Glutamatergic neuron (in vitro differentiated cells): ENCODE data around the gene MZF1. TPM values are rescaled to one million over a fixed set of nuclear protein-coding genes. Genes with fewer than 3 reads are reported as not detected.
"Not testable (repeated sequence)": the region's sequence is repeated elsewhere in the genome, so short reads cannot be mapped to it uniquely, and the experiment has no call there.

Experiments used
- DNase-seq: peaks from one replicate; pipeline ENCODE4 v3.0.0; 2022
- H3K27ac Mint-ChIP-seq: one replicate; pipeline ENCODE4 v1.8.0; 2020; ENCODE audit warnings: mild to moderate bottlenecking, mixed read lengths, inconsistent platforms; ENCODE audit not compliant: unreplicated experiment
- H3K27me3 Mint-ChIP-seq: one replicate; pipeline ENCODE4 v1.8.0; 2020; ENCODE audit warnings: mild to moderate bottlenecking, moderate library complexity, mixed read lengths, inconsistent platforms; ENCODE audit not compliant: unreplicated experiment
- H3K36me3 Mint-ChIP-seq: one replicate; pipeline ENCODE4 v1.8.0; 2020; ENCODE audit warnings: mild to moderate bottlenecking, mixed read lengths, inconsistent platforms; ENCODE audit not compliant: unreplicated experiment
- H3K4me1 Mint-ChIP-seq: one replicate; pipeline ENCODE4 v1.8.0; 2020; ENCODE audit warnings: mild to moderate bottlenecking, low read depth, mixed read lengths, inconsistent platforms; ENCODE audit not compliant: unreplicated experiment
- H3K4me3 Mint-ChIP-seq: one replicate; pipeline ENCODE4 v1.8.0; 2020; ENCODE audit warnings: mild to moderate bottlenecking, mixed read lengths, inconsistent platforms; ENCODE audit not compliant: unreplicated experiment
- H3K9me3 Mint-ChIP-seq: one replicate; pipeline ENCODE4 v1.8.0; 2020; ENCODE audit warnings: mild to moderate bottlenecking, moderate library complexity, mixed read lengths, inconsistent platforms; ENCODE audit not compliant: unreplicated experiment
- total RNA-seq: library from RNA; stranded (reverse); fragmentation: NEBNext Ultra II Directional; extraction: Animal tissue kit (Norgen Biotek cat#: 25700); gene quantifications from one replicate; pipeline ENCODE4 v1.2.1, GENCODE V29; 2021; ENCODE audit not compliant: unreplicated experiment
- TF ChIP-seq, protein P1 (sequence below): fragments of 200-600 bp; sonication (generic); IDR thresholded peaks from one replicate; pipeline ENCODE4 v1.5.0; 2021; ENCODE audit not compliant: partially characterized antibody, unreplicated experiment

MZF1 gene
- total RNA-seq, 1 donor from 2014 or later: 27.3 TPM

DNA sequence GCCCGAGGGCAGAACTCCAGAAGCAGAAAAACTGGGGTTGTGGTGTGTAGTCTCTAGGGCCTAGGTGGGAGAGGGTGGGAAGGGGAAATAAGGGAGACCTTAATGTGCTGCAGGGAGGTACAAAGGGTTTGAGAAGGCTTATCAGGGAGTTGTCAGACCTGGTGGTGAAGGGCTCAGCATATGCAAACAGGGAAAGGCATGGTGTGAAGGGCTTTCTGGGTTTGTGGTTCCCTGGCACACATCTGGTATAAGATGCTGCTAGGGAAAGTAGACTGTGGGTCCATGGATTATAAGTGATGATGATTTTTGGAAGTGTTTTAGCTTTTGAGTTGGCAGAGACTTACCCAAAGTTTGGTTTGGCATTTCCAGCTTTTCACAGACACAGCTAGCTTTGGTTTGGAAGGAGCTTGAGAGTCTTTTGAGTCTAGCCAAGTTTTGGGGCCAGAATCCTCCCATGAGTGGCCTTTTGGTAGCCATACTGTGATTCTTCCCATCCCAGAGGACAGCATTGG lies 27.1 kb downstream of the MZF1 start:
- Mint-ChIP-seq H3K36me3 (no peaks in the 10 kb centered on the region), H3K27me3 (peaks cover 18% of the 10 kb centered on the region), H3K9me3 (peaks cover 23% of the 10 kb centered on the region), H3K4me1 (peaks cover 10% of the 10 kb centered on the region), H3K27ac (peak overlapping the region; percentile 94), H3K4me3 (peak overlapping the region; percentile 97)
- DNase-seq: no peak
- TF ChIP-seq, protein P1, sequence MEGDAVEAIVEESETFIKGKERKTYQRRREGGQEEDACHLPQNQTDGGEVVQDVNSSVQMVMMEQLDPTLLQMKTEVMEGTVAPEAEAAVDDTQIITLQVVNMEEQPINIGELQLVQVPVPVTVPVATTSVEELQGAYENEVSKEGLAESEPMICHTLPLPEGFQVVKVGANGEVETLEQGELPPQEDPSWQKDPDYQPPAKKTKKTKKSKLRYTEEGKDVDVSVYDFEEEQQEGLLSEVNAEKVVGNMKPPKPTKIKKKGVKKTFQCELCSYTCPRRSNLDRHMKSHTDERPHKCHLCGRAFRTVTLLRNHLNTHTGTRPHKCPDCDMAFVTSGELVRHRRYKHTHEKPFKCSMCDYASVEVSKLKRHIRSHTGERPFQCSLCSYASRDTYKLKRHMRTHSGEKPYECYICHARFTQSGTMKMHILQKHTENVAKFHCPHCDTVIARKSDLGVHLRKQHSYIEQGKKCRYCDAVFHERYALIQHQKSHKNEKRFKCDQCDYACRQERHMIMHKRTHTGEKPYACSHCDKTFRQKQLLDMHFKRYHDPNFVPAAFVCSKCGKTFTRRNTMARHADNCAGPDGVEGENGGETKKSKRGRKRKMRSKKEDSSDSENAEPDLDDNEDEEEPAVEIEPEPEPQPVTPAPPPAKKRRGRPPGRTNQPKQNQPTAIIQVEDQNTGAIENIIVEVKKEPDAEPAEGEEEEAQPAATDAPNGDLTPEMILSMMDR: no peak

DNA sequence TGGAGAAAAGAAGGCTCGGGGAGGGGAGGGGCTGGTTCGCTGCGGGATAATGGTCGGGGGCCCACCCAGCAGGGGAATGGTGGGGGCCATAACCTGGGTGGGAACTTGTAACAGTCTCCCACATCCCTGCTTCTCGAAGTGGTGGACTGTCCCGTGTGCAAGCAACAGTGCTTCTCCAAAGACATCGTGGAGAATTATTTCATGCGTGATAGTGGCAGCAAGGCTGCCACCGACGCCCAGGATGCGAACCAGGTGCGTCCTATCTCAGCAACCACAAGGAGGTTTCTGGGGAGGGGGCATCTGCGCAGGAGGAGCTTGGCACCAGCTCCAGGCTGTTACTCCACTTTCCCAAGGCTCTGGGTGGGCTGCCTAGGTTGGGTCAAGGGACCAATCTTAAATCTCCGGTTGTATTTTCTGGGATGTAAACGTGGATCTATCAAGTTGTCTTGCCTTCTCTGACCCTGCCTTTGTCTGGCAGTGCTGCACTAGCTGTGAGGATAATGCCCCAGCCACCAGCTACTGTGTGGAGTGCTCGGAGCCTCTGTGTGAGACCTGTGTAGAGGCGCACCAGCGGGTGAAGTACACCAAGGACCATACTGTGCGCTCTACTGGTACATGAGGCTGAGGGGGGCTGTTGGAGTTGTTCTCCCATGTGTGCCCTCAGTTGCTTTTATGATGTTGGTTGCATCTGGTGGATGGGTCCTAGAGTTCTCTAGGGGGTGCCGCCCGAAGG lies 27.7 kb downstream of the MZF1 start:
- TF ChIP-seq, protein P1: no peak
- Mint-ChIP-seq H3K9me3 (peaks cover 22% of the 10 kb centered on the region), H3K4me3 (peak overlapping the region; percentile 97), H3K4me1 (peaks cover 10% of the 10 kb centered on the region), H3K36me3 (no peaks in the 10 kb centered on the region), H3K27me3 (peaks cover 18% of the 10 kb centered on the region), H3K27ac (peak overlapping the region; percentile 94)
- no peak for DNase-seq

DNA sequence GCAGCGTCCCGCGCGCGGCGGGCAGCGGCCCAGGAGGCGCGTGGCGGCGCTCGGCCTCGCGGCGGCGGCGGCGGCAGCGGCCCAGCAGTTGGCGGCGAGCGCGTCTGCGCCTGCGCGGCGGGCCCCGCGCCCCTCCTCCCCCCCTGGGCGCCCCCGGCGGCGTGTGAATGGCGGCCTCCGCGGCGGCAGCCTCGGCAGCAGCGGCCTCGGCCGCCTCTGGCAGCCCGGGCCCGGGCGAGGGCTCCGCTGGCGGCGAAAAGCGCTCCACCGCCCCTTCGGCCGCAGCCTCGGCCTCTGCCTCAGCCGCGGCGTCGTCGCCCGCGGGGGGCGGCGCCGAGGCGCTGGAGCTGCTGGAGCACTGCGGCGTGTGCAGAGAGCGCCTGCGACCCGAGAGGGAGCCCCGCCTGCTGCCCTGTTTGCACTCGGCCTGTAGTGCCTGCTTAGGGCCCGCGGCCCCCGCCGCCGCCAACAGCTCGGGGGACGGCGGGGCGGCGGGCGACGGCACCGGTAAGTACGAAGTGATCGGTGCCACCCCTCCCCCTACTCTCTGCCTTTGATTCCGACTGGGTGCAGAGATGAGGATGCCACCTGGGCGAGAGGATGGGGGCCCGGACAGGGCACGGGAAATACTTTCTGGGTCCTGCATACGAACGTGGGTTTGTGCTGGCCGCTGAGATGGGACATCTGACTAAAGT lies 28.4 kb downstream of the MZF1 start:
- peaks cover 10% of the 10 kb centered on the region for H3K4me1 Mint-ChIP-seq
- TF ChIP-seq, protein P1: no peak
- peak overlapping the region; percentile 94 for H3K27ac Mint-ChIP-seq
- no peaks in the 10 kb centered on the region for H3K36me3 Mint-ChIP-seq
- H3K9me3 Mint-ChIP-seq: peaks cover 22% of the 10 kb centered on the region
- peak; percentile 81 for DNase-seq
- H3K27me3 Mint-ChIP-seq: peaks cover 18% of the 10 kb centered on the region
- peak overlapping the region; percentile 97 for H3K4me3 Mint-ChIP-seq

DNA sequence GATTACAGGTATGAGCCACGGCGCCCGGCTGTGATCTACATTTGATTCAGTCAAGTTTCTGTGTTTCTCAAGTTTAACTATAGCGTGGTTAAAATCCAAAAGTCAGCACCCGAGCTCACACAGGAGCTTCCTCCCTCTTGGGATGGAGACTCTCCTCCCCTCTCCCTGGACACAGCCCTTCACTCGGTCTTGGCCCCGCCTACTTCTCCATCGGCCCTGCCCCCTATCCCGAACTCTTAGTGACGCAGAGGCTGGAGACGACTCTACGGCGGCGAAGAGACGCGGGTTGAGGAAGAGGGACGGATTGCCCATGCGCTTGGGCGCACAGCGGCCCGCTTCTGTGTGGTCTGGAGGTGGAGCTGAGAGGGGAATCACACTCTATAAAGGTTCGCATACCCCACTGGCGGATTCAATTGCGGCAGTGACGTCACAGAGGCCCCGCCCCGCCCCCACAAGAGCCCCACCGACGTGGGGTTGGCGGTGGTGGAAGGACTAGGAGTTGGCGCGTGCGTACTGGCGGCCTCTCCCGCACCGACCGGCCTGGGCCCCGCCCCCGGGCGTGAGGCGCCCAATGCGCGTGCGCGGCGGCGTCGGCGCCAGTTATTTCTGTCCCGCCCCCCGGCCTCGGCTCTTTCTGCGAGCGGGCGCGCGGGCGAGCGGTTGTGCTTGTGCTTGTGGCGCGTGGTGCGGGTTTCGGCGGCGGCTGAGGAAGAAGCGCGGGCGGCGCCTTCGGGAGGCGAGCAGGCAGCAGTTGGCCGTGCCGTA lies 29.1 kb downstream of the MZF1 start, which contains the start of gene TRIM28:
Gene TRIM28 (plus strand): TSS at position 239 of the 765 bp plus-strand sequence. CDS start 694 bp downstream, outside the sequence.
- Mint-ChIP-seq H3K4me1 (peaks cover 10% of the 10 kb centered on the region), H3K36me3 (no peaks in the 10 kb centered on the region)
- TF ChIP-seq, protein P1: no peak

DNA sequence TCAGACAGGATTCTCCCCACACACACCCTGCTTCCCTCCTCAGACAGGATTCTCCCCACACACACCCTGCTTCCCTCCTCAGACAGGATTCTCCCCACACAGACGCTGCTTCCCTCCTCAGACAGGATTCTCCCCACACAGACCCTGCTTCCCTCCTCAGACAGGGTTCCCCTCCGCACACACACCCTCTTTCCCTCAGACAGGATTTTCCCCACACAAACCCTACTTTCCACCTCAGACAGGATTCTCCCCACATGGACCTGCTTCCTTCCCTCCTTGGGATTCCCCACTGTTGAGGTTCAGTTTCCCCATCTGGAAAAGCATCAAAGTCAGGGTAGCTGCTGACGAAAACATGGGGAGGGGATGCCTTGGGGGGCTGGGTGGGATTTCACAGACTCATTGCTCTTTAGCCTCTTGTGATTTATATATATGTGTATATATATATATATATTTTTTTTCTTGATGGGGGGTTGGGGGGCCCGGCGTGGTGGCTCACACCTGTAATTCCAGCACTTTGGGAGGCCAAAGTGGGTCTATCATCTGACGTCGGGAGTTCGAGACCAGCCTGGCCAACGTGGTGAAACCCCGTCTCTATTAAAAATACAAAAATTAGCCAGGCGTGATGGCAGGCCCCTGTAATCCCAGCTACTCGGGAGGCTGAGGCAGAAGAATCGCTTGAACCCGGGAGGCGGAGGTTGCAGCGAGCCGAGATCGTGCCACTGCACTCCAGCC lies 30.3 kb downstream of the MZF1 start:
- DNase-seq, H3K4me1 Mint-ChIP-seq, H3K27ac Mint-ChIP-seq, H3K4me3 Mint-ChIP-seq, H3K36me3 Mint-ChIP-seq: not testable (repeated sequence)
- Mint-ChIP-seq H3K9me3 (peaks cover 22% of the 10 kb centered on the region), H3K27me3 (peaks cover 25% of the 10 kb centered on the region)

More for the DNA sequence above, 29.1 kb downstream of the MZF1 start, which contains the start of gene TRIM28:
- DNase-seq: peak; percentile 99
- Mint-ChIP-seq H3K4me3 (peak within 1 kb of the TSS; percentile 97), H3K27ac (peak within 1 kb of the TSS; percentile 97), H3K27me3 (peaks cover 23% of the 10 kb centered on the region), H3K9me3 (peaks cover 22% of the 10 kb centered on the region)

DNA sequence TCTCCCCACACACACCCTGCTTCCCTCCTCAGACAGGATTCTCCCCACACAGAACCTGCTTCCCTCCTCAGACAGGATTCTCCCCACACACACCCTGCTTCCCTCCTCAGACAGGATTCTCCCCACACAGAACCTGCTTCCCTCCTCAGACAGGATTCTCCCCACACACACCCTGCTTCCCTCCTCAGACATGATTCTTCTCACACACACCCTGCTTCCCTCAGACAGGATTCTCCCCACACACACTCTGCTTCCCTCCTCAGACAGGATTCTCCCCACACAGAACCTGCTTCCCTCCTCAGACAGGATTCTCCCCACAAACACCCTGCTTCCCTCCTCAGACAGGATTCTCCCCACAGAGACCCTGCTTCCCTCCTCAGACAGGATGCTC lies 34.0 kb downstream of the MZF1 start:
- not testable (repeated sequence) for H3K27ac Mint-ChIP-seq, H3K9me3 Mint-ChIP-seq, DNase-seq, H3K36me3 Mint-ChIP-seq, H3K4me1 Mint-ChIP-seq, H3K4me3 Mint-ChIP-seq
- peaks cover 13% of the 10 kb centered on the region for H3K27me3 Mint-ChIP-seq
